Fibroblast of pulmonary artery (primary cell): ENCODE measurements around the gene ZNF652.

Source experiments
- DNase-seq: peaks from one replicate; pipeline ENCODE4 v3.0.0-alpha.2; 2010; ENCODE audit warnings: low read depth
- H3K4me3 ChIP-seq: replicated peaks from 2 replicates; pipeline ENCODE4 v1.5.1; 2011; ENCODE audit warnings: low read depth, mild to moderate bottlenecking, control low read depth, low read length, moderate library complexity
- TF ChIP-seq, protein P1 (sequence below): IDR thresholded peaks from 2 replicates; pipeline ENCODE4 v1.5.1; 2011; ENCODE audit warnings: mild to moderate bottlenecking, control low read depth, low read length, inconsistent platforms; ENCODE audit errors: missing control alignments

Gene ZNF652

DNA sequence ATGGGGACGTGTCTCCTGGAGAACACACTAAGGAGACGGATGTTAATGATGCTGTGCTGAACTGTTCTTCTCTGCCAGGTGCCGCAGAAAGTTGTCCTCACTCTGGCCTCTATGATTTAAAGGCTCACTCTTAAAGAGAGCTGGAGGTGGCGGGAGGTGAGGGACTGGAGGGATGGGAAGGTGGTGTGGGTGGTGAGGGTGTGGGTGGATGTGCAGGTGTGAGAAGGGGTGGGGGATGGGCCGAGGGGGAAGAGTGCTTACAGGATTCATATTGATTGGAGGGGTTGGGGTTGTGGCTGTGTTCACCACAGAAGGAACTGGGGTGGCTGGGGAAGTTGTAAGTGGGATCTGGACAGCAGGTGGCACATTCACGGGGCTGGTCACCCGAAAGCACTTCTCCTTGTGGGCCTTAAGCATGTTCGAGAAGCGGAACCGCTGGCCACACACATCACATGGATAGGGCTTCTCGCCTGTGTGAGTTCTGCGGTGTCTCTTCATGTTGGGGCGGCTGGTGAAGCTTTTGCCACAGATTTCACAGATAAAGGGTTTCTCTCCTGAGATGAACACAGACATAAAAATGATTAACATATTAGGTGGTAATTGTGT is 63.6 kb downstream of the ZNF652 start:
- no peak for DNase-seq
- TF ChIP-seq, protein P1, sequence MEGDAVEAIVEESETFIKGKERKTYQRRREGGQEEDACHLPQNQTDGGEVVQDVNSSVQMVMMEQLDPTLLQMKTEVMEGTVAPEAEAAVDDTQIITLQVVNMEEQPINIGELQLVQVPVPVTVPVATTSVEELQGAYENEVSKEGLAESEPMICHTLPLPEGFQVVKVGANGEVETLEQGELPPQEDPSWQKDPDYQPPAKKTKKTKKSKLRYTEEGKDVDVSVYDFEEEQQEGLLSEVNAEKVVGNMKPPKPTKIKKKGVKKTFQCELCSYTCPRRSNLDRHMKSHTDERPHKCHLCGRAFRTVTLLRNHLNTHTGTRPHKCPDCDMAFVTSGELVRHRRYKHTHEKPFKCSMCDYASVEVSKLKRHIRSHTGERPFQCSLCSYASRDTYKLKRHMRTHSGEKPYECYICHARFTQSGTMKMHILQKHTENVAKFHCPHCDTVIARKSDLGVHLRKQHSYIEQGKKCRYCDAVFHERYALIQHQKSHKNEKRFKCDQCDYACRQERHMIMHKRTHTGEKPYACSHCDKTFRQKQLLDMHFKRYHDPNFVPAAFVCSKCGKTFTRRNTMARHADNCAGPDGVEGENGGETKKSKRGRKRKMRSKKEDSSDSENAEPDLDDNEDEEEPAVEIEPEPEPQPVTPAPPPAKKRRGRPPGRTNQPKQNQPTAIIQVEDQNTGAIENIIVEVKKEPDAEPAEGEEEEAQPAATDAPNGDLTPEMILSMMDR: no peak
- no peak overlapping the region for H3K4me3 ChIP-seq

DNA sequence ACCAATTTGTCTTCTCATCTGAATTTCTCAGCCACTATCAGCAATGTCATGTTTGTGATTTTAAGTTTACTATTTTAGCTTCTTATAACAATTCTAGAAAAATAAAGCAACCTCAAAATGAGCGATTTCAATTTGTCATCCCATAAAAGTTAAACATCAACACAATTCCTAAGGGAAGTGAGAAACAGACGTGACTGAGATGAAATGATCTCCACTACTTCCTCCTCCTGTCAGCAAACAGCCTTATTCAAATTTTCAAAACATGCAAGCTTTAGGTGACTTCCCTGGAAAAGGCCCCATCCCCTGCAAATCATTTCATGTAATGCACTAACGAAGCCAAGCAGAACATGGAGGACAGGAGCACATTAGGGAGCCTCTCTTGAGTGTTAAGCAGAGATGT is 64.9 kb downstream of the ZNF652 start:
- TF ChIP-seq, protein P1: no peak
- no peak overlapping the region for H3K4me3 ChIP-seq
- DNase-seq: no peak

DNA sequence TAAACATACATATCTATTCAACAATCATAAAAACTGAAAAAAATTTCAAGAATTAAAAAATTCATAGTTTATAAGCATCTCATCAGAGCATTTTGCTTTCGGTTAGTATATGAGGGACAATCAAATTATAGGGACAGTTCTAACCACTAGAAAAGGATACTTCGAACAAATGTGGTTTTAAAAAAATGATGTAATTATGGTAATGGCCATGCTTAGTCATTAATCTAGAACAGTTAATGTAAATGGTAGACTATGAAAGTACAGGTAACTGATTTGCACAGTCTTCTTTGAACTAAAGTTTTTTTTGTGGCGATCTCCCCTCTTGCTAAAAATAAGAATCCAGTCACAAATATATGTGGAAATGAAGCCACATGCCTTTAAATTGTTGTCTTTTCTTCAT is 67.9 kb downstream of the ZNF652 start:
- TF ChIP-seq, protein P1: no peak

DNA sequence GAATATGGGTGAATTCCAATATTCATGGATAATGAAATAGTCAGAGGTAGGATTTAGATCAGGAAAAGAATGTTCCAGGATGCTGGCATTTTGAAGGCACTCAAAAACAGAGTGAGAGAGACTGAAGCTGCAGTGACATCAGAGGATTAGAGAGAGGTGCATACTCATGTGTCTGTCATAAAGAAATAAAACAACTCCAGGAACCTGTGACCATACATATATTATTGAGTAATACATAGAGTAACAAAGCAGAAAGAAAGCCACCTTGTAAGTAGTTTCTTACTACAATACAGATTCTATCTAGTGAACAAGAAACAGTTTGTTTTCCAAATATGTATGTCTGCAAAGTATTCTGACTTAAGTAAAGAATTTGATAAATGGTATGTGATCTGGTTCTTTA is 69.1 kb downstream of the ZNF652 start:
- DNase-seq: no peak
- TF ChIP-seq, protein P1: no peak
- H3K4me3 ChIP-seq: no peak overlapping the region

More for the DNA sequence above, 67.9 kb downstream of the ZNF652 start:
- no peak for DNase-seq
- H3K4me3 ChIP-seq: no peak overlapping the region

DNA sequence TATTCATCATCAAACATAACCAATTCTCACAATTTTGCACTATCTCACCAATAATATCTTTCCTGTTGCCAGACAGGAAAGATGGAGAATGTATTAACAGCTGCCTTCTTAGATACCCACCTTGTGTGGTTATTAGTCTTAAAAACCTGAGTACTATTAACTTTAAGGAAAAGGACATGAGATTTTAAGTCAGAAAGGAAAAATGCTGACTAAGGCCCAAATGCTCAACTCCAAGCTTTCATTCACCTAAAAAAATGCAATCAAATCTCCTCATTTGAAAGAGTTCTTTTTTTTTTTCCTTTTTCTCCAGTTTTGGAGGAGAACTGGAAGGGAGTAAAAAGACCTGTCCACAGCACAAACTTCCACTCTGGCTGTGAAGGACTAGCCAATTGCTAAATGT is 70.1 kb downstream of the ZNF652 start:
- DNase-seq: no peak
- no peak overlapping the region for H3K4me3 ChIP-seq

DNA sequence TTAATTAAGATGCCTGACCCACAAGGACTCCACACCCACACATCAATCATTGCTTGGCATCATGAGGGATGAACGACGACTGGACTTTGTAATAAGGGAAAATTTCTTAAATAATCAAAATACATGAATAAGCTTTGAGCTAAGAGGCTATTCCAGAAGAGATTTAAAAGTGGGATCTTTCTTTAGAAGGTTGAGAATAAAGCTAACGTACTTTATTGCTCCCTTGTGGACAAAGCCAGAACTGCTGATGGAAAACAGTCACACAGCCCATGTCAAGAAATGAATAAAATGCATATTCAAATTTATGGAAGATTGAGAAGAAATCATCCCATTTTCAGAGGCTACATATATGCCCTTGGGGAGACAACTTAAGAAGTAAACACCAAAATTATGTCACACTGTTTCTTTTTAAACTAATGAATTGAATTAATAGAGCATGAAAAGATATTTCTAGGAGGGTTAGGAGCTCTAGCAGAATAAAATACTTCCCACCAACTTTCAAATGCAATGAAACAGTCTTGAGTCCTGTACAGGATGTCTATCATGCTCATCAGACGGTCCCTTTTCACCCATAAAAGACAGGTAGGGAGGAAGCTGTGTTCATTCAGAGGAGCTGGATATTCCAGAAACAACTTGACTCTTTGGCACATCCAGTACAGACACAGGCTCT is 71.2 kb downstream of the ZNF652 start:
- H3K4me3 ChIP-seq: no peak overlapping the region
- TF ChIP-seq, protein P1: peak; percentile 83
- peak; percentile 61 for DNase-seq

More for the DNA sequence above, 70.1 kb downstream of the ZNF652 start:
- TF ChIP-seq, protein P1: no peak

DNA sequence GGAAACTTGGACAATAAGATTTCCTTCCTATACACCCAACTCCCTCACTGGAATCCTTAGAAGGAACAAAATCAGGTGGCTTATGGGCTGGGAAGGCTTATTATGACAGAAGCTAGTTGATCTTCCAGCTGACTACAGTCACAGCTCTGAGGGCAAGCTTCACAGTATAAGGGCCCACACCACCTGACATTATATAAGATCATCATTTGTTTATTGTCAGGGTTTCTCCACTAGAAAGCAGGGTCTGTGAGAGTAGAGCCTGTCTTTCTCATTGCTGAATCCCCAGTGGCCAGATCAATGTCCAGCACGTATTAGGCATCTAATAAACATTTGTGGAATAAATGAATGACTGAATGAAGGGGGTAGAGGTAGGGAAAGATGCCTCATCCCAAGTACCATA is 73.7 kb downstream of the ZNF652 start:
- TF ChIP-seq, protein P1: no peak
- DNase-seq: no peak
- no peak overlapping the region for H3K4me3 ChIP-seq
